SU-DHL-6 (cell line): ENCODE results near the gene TRIM17.

Experiments used
- H2AFZ ChIP-seq: fragments of 200-600 bp; sonication (generic); 2 replicates; pipeline ENCODE4 v1.6.1; 2014; ENCODE audit warnings: low read depth, mild to moderate bottlenecking, moderate library complexity, mixed read lengths, antibody characterized with exemption, low read length; ENCODE audit not compliant: severe bottlenecking
- H3F3A ChIP-seq: fragments of 200-600 bp; shearing (Covaris generic); 2 replicates; pipeline ENCODE4 v1.6.0; 2016; ENCODE audit warnings: antibody characterized with exemption, mild to moderate bottlenecking; ENCODE audit not compliant: insufficient read depth
- H3K27ac ChIP-seq: fragments of 200-600 bp; sonication (generic); 2 replicates; pipeline ENCODE4 v1.5.1; 2016; ENCODE audit warnings: low read depth, mild to moderate bottlenecking, low read length, moderate library complexity, mixed read lengths
- H3K27me3 ChIP-seq: fragments of 200-600 bp; sonication (generic), shearing (Covaris generic); 2 replicates; pipeline ENCODE4 v1.6.0; 2014; ENCODE audit warnings: mild to moderate bottlenecking, low read length
- H3K36me3 ChIP-seq: fragments of 200-600 bp; sonication (generic); 2 replicates; pipeline ENCODE4 v1.6.1; 2014; ENCODE audit warnings: mild to moderate bottlenecking, low read length, mixed read lengths
- H3K4me2 ChIP-seq: fragments of 300-600, 200-600 bp; shearing (Covaris generic), sonication (generic); 2 replicates; pipeline ENCODE4 v1.6.0; 2014; ENCODE audit warnings: low read length, low read depth, mild to moderate bottlenecking; ENCODE audit not compliant: poor library complexity, severe bottlenecking
- H3K4me3 ChIP-seq: fragments of 200-600 bp; sonication (generic); 2 replicates; pipeline ENCODE4 v1.5.1; 2014; ENCODE audit warnings: antibody characterized with exemption, low read length, mild to moderate bottlenecking, mixed read lengths; ENCODE audit not compliant: insufficient read depth, poor library complexity, severe bottlenecking
- H3K79me2 ChIP-seq: fragments of 200-600 bp; sonication (generic); 2 replicates; pipeline ENCODE4 v1.6.1; 2014; ENCODE audit warnings: mild to moderate bottlenecking, low read length, moderate library complexity; ENCODE audit not compliant: insufficient read depth
- H3K9ac ChIP-seq: fragments of 200-600 bp; sonication (generic); 2 replicates; pipeline ENCODE4 v1.7.0; 2014; ENCODE audit warnings: mild to moderate bottlenecking, low read length
- H3K9me2 ChIP-seq: fragments of 200-600 bp; sonication (generic); replicated peaks from 2 replicates; pipeline ENCODE4 v1.6.1; 2014; ENCODE audit warnings: low read length; ENCODE audit not compliant: insufficient read depth
- H3K9me3 ChIP-seq: fragments of 200-600 bp; sonication (generic); 2 replicates; pipeline ENCODE4 v1.6.1; 2014; ENCODE audit warnings: low read length, mixed read lengths; ENCODE audit not compliant: insufficient read depth
- H4K20me1 ChIP-seq: fragments of 200-600 bp; sonication (generic); 2 replicates; pipeline ENCODE4 v1.6.1; 2014; ENCODE audit warnings: low read depth, mild to moderate bottlenecking, antibody characterized with exemption, low read length, moderate library complexity, mixed read lengths
- CTCF ChIP-seq: fragments of 200-600 bp; sonication (generic); IDR thresholded peaks from one replicate; pipeline ENCODE4 v1.5.1; 2017; ENCODE audit warnings: antibody characterized with exemption, mild to moderate bottlenecking, low read length, moderate library complexity; ENCODE audit not compliant: insufficient read depth, poor library complexity, severe bottlenecking
- EZH2phosphoT487 ChIP-seq: fragments of 200-600 bp; sonication (generic), shearing (Covaris generic); conservative IDR thresholded peaks from 2 replicates; pipeline ENCODE4 v1.6.1; 2018; ENCODE audit warnings: mild to moderate bottlenecking, antibody characterized with exemption, low read length, moderate library complexity, mixed read lengths

The TRIM17 gene

GRCh38 chr1:228370941-228371740, 45.5 kb downstream of the TRIM17 start:
- Histone ChIP-seq H3K4me3 (no peak overlapping the region), H3K27ac (no peak overlapping the region), H3K27me3 (no peaks in the 10 kb centered on the region), H3K9ac (no peak overlapping the region), H4K20me1 (no peaks in the 10 kb centered on the region), H3K79me2 (no peaks in the 10 kb centered on the region), H2AFZ (no peak overlapping the region), H3K36me3 (no peaks in the 10 kb centered on the region), H3K9me3 (no peaks in the 10 kb centered on the region), H3F3A (no peaks in the 10 kb centered on the region), H3K9me2 (no peaks in the 10 kb centered on the region), H3K4me2 (no peak overlapping the region)
- no peak for TF ChIP-seq EZH2phosphoT487

GRCh38 chr1:228370439-228370940, 46.2 kb downstream of the TRIM17 start:
- Histone ChIP-seq H3F3A (no peaks in the 10 kb centered on the region), H3K79me2 (no peaks in the 10 kb centered on the region), H3K36me3 (no peaks in the 10 kb centered on the region), H3K27me3 (no peaks in the 10 kb centered on the region), H3K4me3 (no peak overlapping the region), H3K9ac (no peak overlapping the region), H4K20me1 (no peaks in the 10 kb centered on the region), H3K9me3 (no peaks in the 10 kb centered on the region), H3K4me2 (no peak overlapping the region), H3K9me2 (no peaks in the 10 kb centered on the region), H2AFZ (no peak overlapping the region), H3K27ac (no peak overlapping the region)
- TF ChIP-seq EZH2phosphoT487 (no peak), CTCF (no peak)

- no peaks in the 10 kb centered on the region for H3K79me2 ChIP-seq
- H3K9me3 ChIP-seq: no peaks in the 10 kb centered on the region
- no peak for TF ChIP-seq EZH2phosphoT487
- no peak for TF ChIP-seq CTCF
- no peaks in the 10 kb centered on the region for H3K36me3 ChIP-seq
- no peaks in the 10 kb centered on the region for H3F3A ChIP-seq
- no peak overlapping the region for H3K9ac ChIP-seq
- H2AFZ ChIP-seq: no peak overlapping the region
- H3K4me3 ChIP-seq: no peak overlapping the region
- H4K20me1 ChIP-seq: no peaks in the 10 kb centered on the region
- H3K9me2 ChIP-seq: no peaks in the 10 kb centered on the region
- H3K4me2 ChIP-seq: no peak overlapping the region
- no peaks in the 10 kb centered on the region for H3K27me3 ChIP-seq
- H3K27ac ChIP-seq: no peak overlapping the region
Measured at GRCh38 chr1:228369608-228370438, 46.8 kb downstream of the TRIM17 start.
